SK-N-SH treated with all-trans-retinoic acid at 6 μM for 48 hours (cell line): ENCODE results near the gene SQSTM1.
"Not testable (repeated sequence)": the region's sequence is repeated elsewhere in the genome, so short reads cannot be mapped to it uniquely, and the experiment has no call there.

Experiments used
- ATAC-seq: fragments of 200-7000 bp; cut with Tn5 transposase; 3 replicates; pipeline ENCODE4 v1.9.1; 2020; ENCODE audit warnings: mild to moderate bottlenecking, moderate library complexity
- ARNTL ChIP-seq: fragments of 450-650 bp; formaldehyde crosslinking; IDR thresholded peaks from 2 replicates; pipeline ENCODE4 v1.5.0; 2020; ENCODE audit warnings: low read depth, mild to moderate bottlenecking, moderate library complexity, borderline replicate concordance
- BACH2 ChIP-seq: fragments of 250-450 bp; sonication (Bioruptor Pico); IDR thresholded peaks from 2 replicates; pipeline ENCODE4 v1.9.0; 2021; ENCODE audit warnings: mild to moderate bottlenecking, borderline replicate concordance
- CSDC2 ChIP-seq: fragments of 250-450 bp; sonication (Bioruptor Pico); IDR thresholded peaks from 2 replicates; pipeline ENCODE4 v1.5.0; 2020; ENCODE audit warnings: mild to moderate bottlenecking, moderate library complexity
- ESRRG ChIP-seq: fragments of 250-450 bp; sonication (Bioruptor Pico); IDR thresholded peaks from 2 replicates; pipeline ENCODE4 v1.6.1; 2021; ENCODE audit warnings: mild to moderate bottlenecking
- GLIS3 ChIP-seq: fragments of 250-450 bp; sonication (Bioruptor Pico); IDR thresholded peaks from 2 replicates; pipeline ENCODE4 v1.5.0; 2020; ENCODE audit warnings: mild to moderate bottlenecking, moderate library complexity
- OSR1 ChIP-seq: fragments of 250-450 bp; sonication (Bioruptor Pico); IDR thresholded peaks from 2 replicates; pipeline ENCODE4 v1.8.0; 2022; ENCODE audit warnings: moderate library complexity, mild to moderate bottlenecking, inconsistent platforms
- PPARA ChIP-seq: fragments of 250-450 bp; sonication (Bioruptor Pico); IDR thresholded peaks from 2 replicates; pipeline ENCODE4 v1.5.0; 2020; ENCODE audit warnings: mild to moderate bottlenecking, borderline replicate concordance
- RARB ChIP-seq: fragments of 250-450 bp; sonication (Bioruptor Pico); IDR thresholded peaks from 2 replicates; pipeline ENCODE4 v1.8.0; 2021; ENCODE audit warnings: mild to moderate bottlenecking, moderate library complexity
- SNAI2 ChIP-seq: fragments of 250-450 bp; sonication (Bioruptor Pico); IDR thresholded peaks from 2 replicates; pipeline ENCODE4 v1.5.0; 2020; ENCODE audit warnings: mild to moderate bottlenecking, moderate library complexity
- TCF4 ChIP-seq: fragments of 250-450 bp; sonication (Bioruptor Pico); IDR thresholded peaks from 2 replicates; pipeline ENCODE4 v1.8.0; 2021; ENCODE audit warnings: mild to moderate bottlenecking, moderate library complexity, borderline replicate concordance
- TOX ChIP-seq: fragments of 250-450 bp; sonication (Bioruptor Pico); IDR thresholded peaks from 2 replicates; pipeline ENCODE4 v1.8.0; 2021; ENCODE audit warnings: mild to moderate bottlenecking, moderate library complexity, borderline replicate concordance
- ZC3H10 ChIP-seq: fragments of 250-450 bp; sonication (Bioruptor Pico); IDR thresholded peaks from 2 replicates; pipeline ENCODE4 v1.5.1; 2021; ENCODE audit warnings: mild to moderate bottlenecking, moderate library complexity
- ZFP3 ChIP-seq: fragments of 250-450 bp; sonication (Bioruptor Pico); IDR thresholded peaks from 2 replicates; pipeline ENCODE4 v1.5.0; 2020; ENCODE audit warnings: mild to moderate bottlenecking, moderate library complexity
- ZFP30 ChIP-seq: fragments of 450-650 bp; formaldehyde crosslinking; IDR thresholded peaks from 2 replicates; pipeline ENCODE4 v1.5.0; 2022; ENCODE audit warnings: mild to moderate bottlenecking, moderate library complexity
- ZNF565 ChIP-seq: fragments of 450-650 bp; formaldehyde crosslinking; conservative IDR thresholded peaks from 2 replicates; pipeline ENCODE4 v1.5.0; 2020; ENCODE audit warnings: low read depth, mild to moderate bottlenecking, moderate library complexity
- ZNF70 ChIP-seq: fragments of 450-650 bp; formaldehyde crosslinking; IDR thresholded peaks from 2 replicates; pipeline ENCODE4 v1.5.0; 2020; ENCODE audit warnings: mild to moderate bottlenecking, moderate library complexity
- TF ChIP-seq, protein P1 (sequence below): fragments of 250-450 bp; sonication (Bioruptor Pico); IDR thresholded peaks from 2 replicates; pipeline ENCODE4 v1.5.1; 2020; ENCODE audit warnings: low read depth, mild to moderate bottlenecking, moderate library complexity
- TF ChIP-seq, protein P2 (sequence below): fragments of 250-450 bp; sonication (Bioruptor Pico); IDR thresholded peaks from 2 replicates; pipeline ENCODE4 v1.8.0; 2020; ENCODE audit warnings: mild to moderate bottlenecking, moderate library complexity, borderline replicate concordance
- TF ChIP-seq, protein P3 (sequence below): fragments of 250-450 bp; sonication (Bioruptor Pico); IDR thresholded peaks from 2 replicates; pipeline ENCODE4 v1.5.1; 2021; ENCODE audit warnings: mild to moderate bottlenecking, moderate library complexity
- TF ChIP-seq, protein P4 (sequence below): fragments of 250-450 bp; sonication (Bioruptor Pico); IDR thresholded peaks from 2 replicates; pipeline ENCODE4 v1.8.0; 2021; ENCODE audit warnings: low read depth, mild to moderate bottlenecking, moderate library complexity, borderline replicate concordance

Gene SQSTM1

DNA sequence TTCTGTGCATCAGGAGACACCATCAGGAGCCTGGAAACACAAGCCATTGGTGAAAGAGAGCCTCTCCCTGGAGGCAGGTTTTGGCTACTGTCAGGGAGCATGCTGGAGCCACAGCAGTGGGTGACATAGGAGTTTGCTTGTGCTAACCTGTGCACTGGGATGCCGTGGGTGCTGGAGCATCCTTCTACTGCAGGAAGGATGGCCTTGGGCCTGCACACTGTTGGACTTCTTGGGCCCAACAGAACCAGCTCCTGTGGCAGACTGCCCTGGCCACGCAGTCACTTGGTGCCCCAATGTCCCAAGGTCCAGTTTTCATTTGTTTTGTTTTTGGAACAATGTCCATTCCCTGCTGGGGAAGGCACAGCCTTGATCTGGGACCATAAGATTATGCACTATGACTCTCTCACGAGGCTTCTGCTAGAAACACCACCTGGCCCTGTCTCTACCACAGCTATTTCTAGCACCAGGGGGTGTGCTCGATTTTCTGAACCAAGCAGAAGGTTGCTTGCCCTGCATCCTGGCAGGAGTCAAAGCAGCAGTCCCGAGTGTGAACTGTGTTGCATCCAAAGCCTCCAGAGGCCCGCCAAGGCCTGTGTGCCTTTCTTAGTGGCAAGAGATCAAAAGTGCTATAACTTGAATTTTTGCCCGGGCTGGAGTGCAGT lies 32.4 kb upstream of the SQSTM1 start (continued):
- TF ChIP-seq SNAI2 (CRISPR knock-in tag) (no peak), ARNTL (no peak), GLIS3 (CRISPR knock-in tag) (no peak), ZNF565 (CRISPR knock-in tag) (no peak), ZC3H10 (no peak), ZFP3 (no peak)
- TF ChIP-seq, protein P1, sequence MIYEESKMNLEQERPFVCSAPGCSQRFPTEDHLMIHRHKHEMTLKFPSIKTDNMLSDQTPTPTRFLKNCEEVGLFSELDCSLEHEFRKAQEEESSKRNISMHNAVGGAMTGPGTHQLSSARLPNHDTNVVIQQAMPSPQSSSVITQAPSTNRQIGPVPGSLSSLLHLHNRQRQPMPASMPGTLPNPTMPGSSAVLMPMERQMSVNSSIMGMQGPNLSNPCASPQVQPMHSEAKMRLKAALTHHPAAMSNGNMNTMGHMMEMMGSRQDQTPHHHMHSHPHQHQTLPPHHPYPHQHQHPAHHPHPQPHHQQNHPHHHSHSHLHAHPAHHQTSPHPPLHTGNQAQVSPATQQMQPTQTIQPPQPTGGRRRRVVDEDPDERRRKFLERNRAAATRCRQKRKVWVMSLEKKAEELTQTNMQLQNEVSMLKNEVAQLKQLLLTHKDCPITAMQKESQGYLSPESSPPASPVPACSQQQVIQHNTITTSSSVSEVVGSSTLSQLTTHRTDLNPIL (CRISPR knock-in tag): no peak

DNA sequence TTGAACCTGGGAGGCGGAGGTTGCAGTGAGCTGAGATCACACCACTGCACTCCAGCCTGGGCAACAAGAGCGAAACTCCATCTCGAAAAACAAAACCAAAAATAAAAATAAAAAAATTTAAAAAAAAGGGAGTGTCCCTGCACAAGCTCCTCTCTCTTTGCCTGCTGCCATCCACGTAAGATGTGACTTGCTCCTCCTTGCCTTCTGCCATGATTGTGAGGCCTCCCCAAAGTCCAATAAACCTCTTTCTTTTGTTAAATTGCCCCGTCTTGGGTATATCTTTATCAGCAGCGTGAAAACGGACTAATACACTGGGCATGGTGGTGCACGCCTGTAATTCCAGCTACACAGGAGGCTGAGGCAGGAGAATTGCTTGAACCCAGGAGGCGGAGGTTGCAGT lies 31.4 kb upstream of the SQSTM1 start:
- not testable (repeated sequence) for ATAC-seq

DNA sequence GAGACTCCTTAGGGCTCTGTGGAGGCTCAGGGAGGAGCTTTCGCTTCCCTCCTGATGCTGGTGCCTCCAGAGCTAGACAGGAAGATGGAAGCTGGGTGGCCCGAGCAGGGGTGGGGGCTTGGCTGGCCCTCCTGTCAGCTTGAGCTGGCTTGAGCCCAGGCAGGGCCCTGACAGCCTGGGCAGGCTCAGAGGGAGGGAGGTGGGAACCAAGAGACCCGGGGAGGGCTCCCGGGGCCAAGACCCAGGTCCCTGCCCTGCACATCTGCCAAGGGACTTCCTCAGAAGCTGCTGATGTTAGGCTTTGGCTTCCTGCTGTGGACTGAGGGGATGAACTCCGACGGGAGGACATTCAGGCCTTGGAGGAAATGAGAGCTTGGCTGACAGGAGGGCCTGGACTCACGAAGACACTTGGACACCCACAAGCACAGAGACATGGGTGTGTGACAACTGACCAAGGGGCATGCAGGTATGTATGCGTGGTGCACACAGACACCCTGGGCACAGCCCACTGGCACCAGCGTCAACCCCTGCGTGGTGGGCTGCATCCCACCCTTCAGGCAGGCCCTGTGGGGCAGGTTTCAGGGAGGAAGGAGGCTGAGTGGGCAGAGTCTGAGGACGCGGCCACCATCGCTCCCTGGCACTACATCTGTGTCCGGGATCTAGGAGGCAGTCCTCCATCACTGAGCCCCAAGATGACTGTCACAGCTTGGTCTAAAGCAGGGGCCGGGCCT lies 28.7 kb upstream of the SQSTM1 start:
- ATAC-seq: no peak
- no peak for TF ChIP-seq ZC3H10
- TF ChIP-seq ZNF70 (CRISPR knock-in tag): no peak
- TF ChIP-seq BACH2 (CRISPR knock-in tag): no peak
- TF ChIP-seq, protein P2, sequence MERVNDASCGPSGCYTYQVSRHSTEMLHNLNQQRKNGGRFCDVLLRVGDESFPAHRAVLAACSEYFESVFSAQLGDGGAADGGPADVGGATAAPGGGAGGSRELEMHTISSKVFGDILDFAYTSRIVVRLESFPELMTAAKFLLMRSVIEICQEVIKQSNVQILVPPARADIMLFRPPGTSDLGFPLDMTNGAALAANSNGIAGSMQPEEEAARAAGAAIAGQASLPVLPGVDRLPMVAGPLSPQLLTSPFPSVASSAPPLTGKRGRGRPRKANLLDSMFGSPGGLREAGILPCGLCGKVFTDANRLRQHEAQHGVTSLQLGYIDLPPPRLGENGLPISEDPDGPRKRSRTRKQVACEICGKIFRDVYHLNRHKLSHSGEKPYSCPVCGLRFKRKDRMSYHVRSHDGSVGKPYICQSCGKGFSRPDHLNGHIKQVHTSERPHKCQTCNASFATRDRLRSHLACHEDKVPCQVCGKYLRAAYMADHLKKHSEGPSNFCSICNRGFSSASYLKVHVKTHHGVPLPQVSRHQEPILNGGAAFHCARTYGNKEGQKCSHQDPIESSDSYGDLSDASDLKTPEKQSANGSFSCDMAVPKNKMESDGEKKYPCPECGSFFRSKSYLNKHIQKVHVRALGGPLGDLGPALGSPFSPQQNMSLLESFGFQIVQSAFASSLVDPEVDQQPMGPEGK (CRISPR knock-in tag): no peak

DNA sequence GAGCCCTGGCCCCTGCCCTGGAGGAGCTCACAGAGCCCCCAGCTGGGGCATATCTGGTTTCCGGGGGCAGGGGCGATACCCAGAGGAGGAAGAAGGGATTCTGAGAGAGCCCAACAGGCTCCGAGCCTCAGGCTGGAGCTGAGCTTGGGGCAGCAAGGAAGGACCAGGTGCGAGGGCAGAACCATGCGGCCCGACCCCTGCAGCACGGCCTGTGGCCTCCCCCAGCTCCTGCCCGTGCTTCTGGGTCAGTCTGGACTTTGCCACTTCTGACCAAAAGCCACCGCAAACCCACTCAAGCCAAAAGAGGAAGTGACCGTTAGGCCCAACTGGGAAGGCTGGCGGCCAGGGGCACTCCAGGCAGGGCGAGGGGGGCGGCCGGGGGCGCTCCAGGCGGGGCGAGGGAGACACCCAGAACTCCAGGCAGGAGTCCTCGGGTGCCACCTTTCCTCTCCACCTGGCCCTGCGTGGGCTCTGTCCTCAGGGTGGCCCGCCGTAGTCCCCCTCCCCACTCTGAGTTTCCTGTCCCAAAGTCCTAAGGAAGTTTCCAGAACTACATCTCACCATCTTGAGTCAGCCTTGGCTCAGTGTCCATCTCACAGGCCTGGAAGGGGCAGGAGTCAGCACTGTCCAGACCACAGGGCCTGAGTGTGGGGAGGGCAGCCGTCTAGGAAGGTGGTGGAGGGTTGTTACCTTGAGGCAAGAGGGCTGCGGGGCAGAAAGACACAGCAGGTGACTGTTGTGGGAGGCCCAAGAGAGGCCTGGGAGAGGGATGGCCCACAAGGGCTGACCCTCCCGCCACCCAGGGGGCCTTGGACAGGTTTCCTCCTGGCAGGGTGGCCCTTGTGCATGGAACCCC lies 27.9 kb upstream of the SQSTM1 start:
- no peak for TF ChIP-seq PPARA
- no peak for TF ChIP-seq ZFP30 (CRISPR knock-in tag)
- no peak for TF ChIP-seq OSR1 (CRISPR knock-in tag)
- TF ChIP-seq ARNTL: no peak
- TF ChIP-seq CSDC2 (CRISPR knock-in tag): no peak
- TF ChIP-seq ESRRG (CRISPR knock-in tag): no peak
- TF ChIP-seq, protein P3, sequence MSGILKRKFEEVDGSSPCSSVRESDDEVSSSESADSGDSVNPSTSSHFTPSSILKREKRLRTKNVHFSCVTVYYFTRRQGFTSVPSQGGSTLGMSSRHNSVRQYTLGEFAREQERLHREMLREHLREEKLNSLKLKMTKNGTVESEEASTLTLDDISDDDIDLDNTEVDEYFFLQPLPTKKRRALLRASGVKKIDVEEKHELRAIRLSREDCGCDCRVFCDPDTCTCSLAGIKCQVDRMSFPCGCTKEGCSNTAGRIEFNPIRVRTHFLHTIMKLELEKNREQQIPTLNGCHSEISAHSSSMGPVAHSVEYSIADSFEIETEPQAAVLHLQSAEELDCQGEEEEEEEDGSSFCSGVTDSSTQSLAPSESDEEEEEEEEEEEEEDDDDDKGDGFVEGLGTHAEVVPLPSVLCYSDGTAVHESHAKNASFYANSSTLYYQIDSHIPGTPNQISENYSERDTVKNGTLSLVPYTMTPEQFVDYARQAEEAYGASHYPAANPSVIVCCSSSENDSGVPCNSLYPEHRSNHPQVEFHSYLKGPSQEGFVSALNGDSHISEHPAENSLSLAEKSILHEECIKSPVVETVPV (CRISPR knock-in tag): no peak
- no peak for TF ChIP-seq TOX (CRISPR knock-in tag)
- TF ChIP-seq RARB (CRISPR knock-in tag): no peak
- no peak for TF ChIP-seq GLIS3 (CRISPR knock-in tag)
- TF ChIP-seq, protein P4, sequence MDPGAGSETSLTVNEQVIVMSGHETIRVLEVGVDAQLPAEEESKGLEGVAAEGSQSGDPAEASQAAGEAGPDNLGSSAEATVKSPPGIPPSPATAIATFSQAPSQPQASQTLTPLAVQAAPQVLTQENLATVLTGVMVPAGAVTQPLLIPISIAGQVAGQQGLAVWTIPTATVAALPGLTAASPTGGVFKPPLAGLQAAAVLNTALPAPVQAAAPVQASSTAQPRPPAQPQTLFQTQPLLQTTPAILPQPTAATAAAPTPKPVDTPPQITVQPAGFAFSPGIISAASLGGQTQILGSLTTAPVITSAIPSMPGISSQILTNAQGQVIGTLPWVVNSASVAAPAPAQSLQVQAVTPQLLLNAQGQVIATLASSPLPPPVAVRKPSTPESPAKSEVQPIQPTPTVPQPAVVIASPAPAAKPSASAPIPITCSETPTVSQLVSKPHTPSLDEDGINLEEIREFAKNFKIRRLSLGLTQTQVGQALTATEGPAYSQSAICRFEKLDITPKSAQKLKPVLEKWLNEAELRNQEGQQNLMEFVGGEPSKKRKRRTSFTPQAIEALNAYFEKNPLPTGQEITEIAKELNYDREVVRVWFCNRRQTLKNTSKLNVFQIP (CRISPR knock-in tag): no peak
- no peak for TF ChIP-seq ZC3H10
- TF ChIP-seq TCF4 (CRISPR knock-in tag): no peak
- no peak for TF ChIP-seq ZNF565 (CRISPR knock-in tag)
- TF ChIP-seq ZFP3: no peak
- no peak for TF ChIP-seq ZNF70 (CRISPR knock-in tag)
- TF ChIP-seq, protein P2 (CRISPR knock-in tag): no peak
- TF ChIP-seq, protein P1 (CRISPR knock-in tag): no peak
- TF ChIP-seq, all 23 proteins: peak for 0
- ATAC-seq: no peak
